GM12864 (cell line): ENCODE measurements around the gene EEFSEC.
A peak's percentile ranks its signal among the peaks of the same experiment; 100 is the strongest.

Experiments used
- DNase-seq: peaks from one replicate; pipeline ENCODE4 v3.0.0-alpha.2; 2011; ENCODE audit warnings: low read depth
- H3K4me3 ChIP-seq: 2 replicates; pipeline ENCODE4 v1.5.1; 2011; ENCODE audit warnings: mild to moderate bottlenecking, low read depth, low read length, control low read depth
- TF ChIP-seq, protein P1 (sequence below): IDR thresholded peaks from 2 replicates; pipeline ENCODE4 v1.5.1; 2011; ENCODE audit warnings: low read depth, mild to moderate bottlenecking, moderate library complexity, low read length, control low read depth, inconsistent platforms; ENCODE audit errors: missing control alignments

Gene EEFSEC

DNA sequence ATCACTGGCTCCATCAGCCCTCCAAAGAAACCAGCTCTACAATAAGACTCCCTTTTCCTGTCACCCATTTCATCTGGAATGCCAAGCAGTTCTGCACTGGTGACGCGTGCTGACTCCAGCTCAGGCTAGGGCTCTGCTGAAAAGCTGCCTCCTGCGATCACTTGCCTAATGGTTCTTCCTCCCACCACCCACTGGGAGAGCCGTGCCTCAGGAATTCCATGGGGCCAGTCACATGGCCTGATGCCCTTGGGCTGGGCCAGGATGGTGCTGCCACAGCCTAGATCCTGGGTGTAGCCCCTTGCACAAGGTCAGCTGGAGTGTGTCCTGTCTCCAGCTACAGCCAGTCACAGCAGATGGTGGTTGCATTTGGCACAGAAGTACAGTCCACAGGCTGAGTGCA is 214.5 kb downstream of the EEFSEC start:
- no peak overlapping the region for H3K4me3 ChIP-seq
- no peak for DNase-seq
- TF ChIP-seq, protein P1, sequence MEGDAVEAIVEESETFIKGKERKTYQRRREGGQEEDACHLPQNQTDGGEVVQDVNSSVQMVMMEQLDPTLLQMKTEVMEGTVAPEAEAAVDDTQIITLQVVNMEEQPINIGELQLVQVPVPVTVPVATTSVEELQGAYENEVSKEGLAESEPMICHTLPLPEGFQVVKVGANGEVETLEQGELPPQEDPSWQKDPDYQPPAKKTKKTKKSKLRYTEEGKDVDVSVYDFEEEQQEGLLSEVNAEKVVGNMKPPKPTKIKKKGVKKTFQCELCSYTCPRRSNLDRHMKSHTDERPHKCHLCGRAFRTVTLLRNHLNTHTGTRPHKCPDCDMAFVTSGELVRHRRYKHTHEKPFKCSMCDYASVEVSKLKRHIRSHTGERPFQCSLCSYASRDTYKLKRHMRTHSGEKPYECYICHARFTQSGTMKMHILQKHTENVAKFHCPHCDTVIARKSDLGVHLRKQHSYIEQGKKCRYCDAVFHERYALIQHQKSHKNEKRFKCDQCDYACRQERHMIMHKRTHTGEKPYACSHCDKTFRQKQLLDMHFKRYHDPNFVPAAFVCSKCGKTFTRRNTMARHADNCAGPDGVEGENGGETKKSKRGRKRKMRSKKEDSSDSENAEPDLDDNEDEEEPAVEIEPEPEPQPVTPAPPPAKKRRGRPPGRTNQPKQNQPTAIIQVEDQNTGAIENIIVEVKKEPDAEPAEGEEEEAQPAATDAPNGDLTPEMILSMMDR: no peak

DNA sequence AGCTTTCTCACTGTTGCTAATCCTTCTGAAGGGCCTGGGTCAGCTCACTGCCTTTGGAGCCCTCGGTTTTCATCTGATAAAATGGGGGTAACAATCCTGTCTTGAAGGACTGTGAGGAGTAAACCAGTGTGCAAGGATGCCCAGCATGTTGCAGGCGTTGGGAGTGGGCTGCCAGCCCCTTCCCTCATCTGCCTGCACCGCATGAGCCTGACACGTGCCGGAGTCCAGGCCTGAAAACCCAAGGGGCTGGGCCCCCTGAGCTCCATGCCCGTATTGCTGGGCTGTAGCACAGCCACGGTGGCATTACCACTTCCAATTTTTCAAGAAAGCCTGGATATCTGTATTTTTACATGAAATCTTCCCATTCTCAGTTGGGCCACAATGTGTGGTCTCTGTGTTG is 215.3 kb downstream of the EEFSEC start:
- TF ChIP-seq, protein P1: no peak
- no peak for DNase-seq
- no peak overlapping the region for H3K4me3 ChIP-seq

DNA sequence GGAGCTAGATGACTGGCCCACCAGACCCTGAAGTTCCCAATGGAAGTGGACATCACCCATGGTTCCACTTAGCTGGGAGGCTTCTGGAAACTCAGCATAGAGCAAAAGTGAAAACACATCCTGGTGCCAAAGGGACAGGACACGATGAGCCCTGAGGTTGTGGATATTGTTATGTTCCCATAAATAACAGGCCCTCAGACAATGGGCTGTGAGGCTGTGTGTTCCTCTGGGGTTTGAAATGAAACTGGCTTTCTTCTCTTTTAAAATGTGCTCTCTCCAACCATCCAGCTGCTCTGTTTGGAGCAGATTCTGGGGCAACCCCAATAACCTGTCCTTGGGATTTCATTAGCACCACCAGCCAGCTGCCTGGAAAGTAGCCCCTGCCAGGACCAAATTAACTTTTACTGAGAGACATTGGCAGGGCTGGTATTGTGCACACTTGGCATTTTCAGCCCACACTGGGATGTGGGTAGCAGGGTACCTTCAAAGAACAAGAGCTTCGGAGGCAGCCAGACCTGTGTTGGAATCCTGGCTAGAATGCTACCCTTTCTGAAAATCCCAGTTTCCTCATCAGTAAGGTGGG is 215.9 kb downstream of the EEFSEC start:
- DNase-seq: no peak
- H3K4me3 ChIP-seq: no peak overlapping the region
- TF ChIP-seq, protein P1: no peak

DNA sequence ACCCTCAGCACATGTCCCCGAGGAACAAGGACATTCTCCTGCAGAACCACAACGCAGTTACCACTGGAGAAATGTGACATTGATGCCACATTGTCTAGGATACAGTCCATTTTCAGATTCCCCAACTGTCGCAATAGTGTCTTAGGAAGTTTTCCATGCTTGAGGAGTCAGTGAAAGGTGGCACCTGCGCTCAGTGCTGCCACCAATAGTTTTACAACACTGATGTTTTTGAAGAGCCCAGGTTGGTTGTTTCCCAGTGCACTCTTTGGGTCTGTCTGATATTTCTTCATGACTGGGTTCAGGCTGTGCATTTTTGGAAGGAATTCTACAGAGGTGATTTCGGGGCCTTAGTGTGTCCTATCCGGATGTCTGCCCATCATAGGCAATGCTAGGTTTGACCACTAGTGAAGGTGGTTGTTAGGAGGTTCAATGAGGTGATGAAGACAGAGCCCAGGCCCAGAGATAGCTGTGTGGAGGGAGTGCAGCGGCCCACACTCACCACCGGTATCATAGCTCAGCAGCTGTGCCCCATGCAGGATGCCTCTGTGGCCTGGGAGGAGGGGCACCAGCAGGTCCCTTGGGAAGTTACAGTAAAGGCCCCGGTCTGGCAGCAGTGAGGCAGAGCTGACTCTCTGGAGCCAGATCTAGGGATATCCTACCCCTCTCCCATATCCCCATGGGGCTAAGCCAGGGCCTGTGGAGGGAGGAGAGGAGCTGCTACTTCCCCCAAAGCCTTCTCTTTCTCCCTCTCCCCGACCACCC is 216.8 kb downstream of the EEFSEC start:
- TF ChIP-seq, protein P1: peak; percentile 9
- H3K4me3 ChIP-seq: no peak overlapping the region
- DNase-seq: no peak

DNA sequence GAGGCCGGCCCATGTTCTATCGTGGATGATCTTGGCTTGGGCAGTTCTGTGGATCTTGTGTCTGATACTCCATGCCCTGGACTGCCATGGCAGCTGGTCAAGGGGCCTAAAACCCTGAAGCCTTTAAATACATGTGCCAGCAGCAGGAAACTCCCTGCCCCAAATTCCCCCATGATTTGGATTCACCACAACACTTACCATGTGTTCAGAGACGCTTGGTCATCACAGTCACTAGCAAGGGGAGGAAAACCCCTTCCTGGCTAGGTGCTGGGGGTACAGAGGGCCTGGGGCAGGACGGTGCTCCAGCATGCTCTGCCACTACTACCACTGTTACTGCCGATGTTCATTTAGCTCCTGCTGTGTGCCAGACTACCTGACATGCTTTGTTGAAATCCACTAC is 219.0 kb downstream of the EEFSEC start:
- TF ChIP-seq, protein P1: no peak
- no peak for DNase-seq
- no peak overlapping the region for H3K4me3 ChIP-seq

DNA sequence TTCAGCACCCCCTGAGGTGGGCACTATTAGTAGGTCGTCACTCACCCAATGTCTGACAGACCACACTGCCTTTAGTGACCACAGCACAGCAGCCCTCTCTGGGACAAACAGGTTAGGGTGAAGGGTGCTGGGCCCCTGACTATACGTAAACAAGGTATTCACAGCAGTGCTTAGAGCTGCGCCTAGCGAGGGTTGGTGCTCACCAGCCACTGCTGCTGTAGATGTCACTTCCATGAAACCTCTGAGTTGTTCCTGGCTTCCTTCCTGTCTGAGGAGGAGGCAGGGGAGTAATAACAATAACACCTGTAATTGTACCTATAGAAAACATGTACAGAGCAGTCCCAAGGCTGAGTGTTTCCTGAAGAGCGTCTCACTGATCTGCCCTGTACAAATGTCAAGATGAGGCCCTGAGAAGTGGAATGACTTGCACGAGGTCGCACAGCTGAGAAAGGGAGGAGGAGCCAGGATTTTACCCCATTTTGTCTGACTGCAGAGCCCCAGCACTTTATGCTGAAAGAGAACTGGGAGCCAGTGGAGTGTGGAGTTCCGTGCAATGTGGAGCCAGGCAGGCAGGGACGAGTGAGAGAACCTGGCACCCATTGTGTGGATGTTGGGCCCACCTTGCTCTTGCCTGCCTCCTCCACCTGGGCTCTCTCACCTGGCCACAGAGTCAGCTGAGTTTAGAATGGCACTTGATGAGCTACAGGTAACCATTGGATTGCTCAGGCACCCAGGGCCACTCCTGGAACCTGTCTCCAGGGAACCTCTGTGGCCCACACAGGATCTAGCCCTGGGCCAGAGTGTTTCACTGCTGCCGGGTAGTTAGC is 219.6 kb downstream of the EEFSEC start:
- no peak for DNase-seq
- TF ChIP-seq, protein P1: no peak
- H3K4me3 ChIP-seq: no peak overlapping the region
